ENCODE data around the gene OR2Z1.

GRCh38 chr19:8696993-8697392 lies 24.4 kb upstream of the OR2Z1 start:
- TF ChIP-seq CTCF (IDR thresholded peaks at IDR 0.05) = no peak
- TF ChIP-seq POLR2A (IDR thresholded peaks at IDR 0.05) = no peak

Measured in uterus (tissue), 2 donors.